ENCODE data around the gene MAN1C1. TPM values are rescaled to one million over a fixed set of nuclear protein-coding genes. Genes with fewer than 3 reads are reported as not detected.

The MAN1C1 gene
- total and polyA plus RNA-seq, 2 donors (not counting 1 experiment from before 2014, with no cell fraction given): 0.31 to 0.89 TPM

GRCh38 chr1:25679171-25679570 is 62.6 kb downstream of the MAN1C1 start:
- peaks cover 0 to 5% (median 0%) of the 10 kb centered on the region in 4 experiments for H3K27me3 ChIP-seq (replicated peaks in 1 of 4; ENCODE audit: control extremely low read depth in 1 of 4, control insufficient read depth in 3 of 4, insufficient read depth in 4 of 4, low read length in 3 of 4)
- no peak overlapping the region for H3K4me3 Mint-ChIP-seq
- peaks cover 11% of the 10 kb centered on the region for H3K4me1 Mint-ChIP-seq
- H2AFZ ChIP-seq (ENCODE audit: insufficient read depth, low read depth, low read length, poor library complexity, severe bottlenecking): no peak overlapping the region
- H3K4me2 ChIP-seq (replicated peaks; ENCODE audit: low read depth, low read length, poor library complexity, severe bottlenecking): no peak overlapping the region
- no peaks in the 10 kb centered on the region for H4K20me1 ChIP-seq (ENCODE audit: control insufficient read depth, insufficient read depth, low read length, poor library complexity, severe bottlenecking)
- no peak overlapping the region for H3K27ac ChIP-seq (ENCODE audit: low read length in 2 of 2)
- H3K9me3 Mint-ChIP-seq (ENCODE audit: insufficient read depth): no peaks in the 10 kb centered on the region
- no peak overlapping the region for H3K4me3 ChIP-seq (ENCODE audit: control extremely low read depth in 1 of 5, extremely low read depth in 1 of 5, insufficient read depth in 1 of 5, low read depth in 2 of 5, low read length in 4 of 5)
- no peak for TF ChIP-seq EZH2 (IDR thresholded peaks at IDR 0.05; ENCODE audit: borderline replicate concordance, insufficient read depth, low read depth, low read length, poor library complexity, severe bottlenecking)
- no peak for TF ChIP-seq CTCF (IDR thresholded peaks at IDR 0.05)
- no peaks in the 10 kb centered on the region for H3K79me2 ChIP-seq (ENCODE audit: control insufficient read depth, insufficient read depth, low read length)
- ChIA-PET CTCF (interaction anchor here (0.9 kb wide), 1 partner anchor 13 kb away, joined by 3 read pairs; no protein-coding TSS in a partner anchor), POLR2A (no interaction called here)
- no peak overlapping the region for H3K27ac Mint-ChIP-seq
- intact Hi-C loops (cut with micrococcal nuclease): no loop called here
- peaks cover 31% of the 10 kb centered on the region for H3K27me3 Mint-ChIP-seq
- H3K4me1 ChIP-seq (ENCODE audit: control insufficient read depth in 2 of 2, insufficient read depth in 2 of 2, low read length in 2 of 2): peaks cover 8 to 13% of the 10 kb centered on the region in 2 donors
- H3K9me3 ChIP-seq (ENCODE audit: control extremely low read depth in 1 of 3, control insufficient read depth in 2 of 3, insufficient read depth in 1 of 3, low read length in 2 of 3): no peaks in the 10 kb centered on the region
- no peak overlapping the region for H3K9ac ChIP-seq (ENCODE audit: low read length)
- no CpG with 5 or more reads among the region's 2 CpGs for WGBS (ENCODE audit: insufficient coverage)
- no peak for ATAC-seq (ENCODE audit: low read depth)
- no peak for DNase-seq
- no peaks in the 10 kb centered on the region for H3K36me3 ChIP-seq (replicated peaks in 1 of 2; ENCODE audit: control extremely low read depth in 1 of 2, control insufficient read depth in 1 of 2, extremely low read depth in 1 of 2, insufficient read depth in 2 of 2, low read length in 1 of 2)

- Mint-ChIP-seq H3K4me1 (peaks cover 11% of the 10 kb centered on the region), H3K4me3 (no peak overlapping the region), H3K27me3 (peaks cover 32% of the 10 kb centered on the region), H3K9me3 (ENCODE audit: insufficient read depth) (no peaks in the 10 kb centered on the region), H3K27ac (no peak overlapping the region)
- DNase-seq: no peak
- Histone ChIP-seq H3K9ac (ENCODE audit: low read length) (no peak overlapping the region), H3K27me3 (replicated peaks in 1 of 4; ENCODE audit: control extremely low read depth in 1 of 4, control insufficient read depth in 3 of 4, insufficient read depth in 4 of 4, low read length in 3 of 4) (peaks cover 0 to 5% (median 0%) of the 10 kb centered on the region in 4 experiments), H2AFZ (ENCODE audit: insufficient read depth, low read depth, low read length, poor library complexity, severe bottlenecking) (no peak overlapping the region), H4K20me1 (ENCODE audit: control insufficient read depth, insufficient read depth, low read length, poor library complexity, severe bottlenecking) (no peaks in the 10 kb centered on the region), H3K4me3 (ENCODE audit: control extremely low read depth in 1 of 5, extremely low read depth in 1 of 5, insufficient read depth in 1 of 5, low read depth in 2 of 5, low read length in 4 of 5) (no peak overlapping the region), H3K9me3 (ENCODE audit: control extremely low read depth in 1 of 3, control insufficient read depth in 2 of 3, insufficient read depth in 1 of 3, low read length in 2 of 3) (no peaks in the 10 kb centered on the region), H3K27ac (ENCODE audit: low read length in 2 of 2) (no peak overlapping the region), H3K4me2 (replicated peaks; ENCODE audit: low read depth, low read length, poor library complexity, severe bottlenecking) (no peak overlapping the region), H3K4me1 (ENCODE audit: control insufficient read depth in 2 of 2, insufficient read depth in 2 of 2, low read length in 2 of 2) (peaks cover 8 to 12% of the 10 kb centered on the region in 2 donors), H3K79me2 (ENCODE audit: control insufficient read depth, insufficient read depth, low read length) (no peaks in the 10 kb centered on the region), H3K36me3 (replicated peaks in 1 of 2; ENCODE audit: control extremely low read depth in 1 of 2, control insufficient read depth in 1 of 2, extremely low read depth in 1 of 2, insufficient read depth in 2 of 2, low read length in 1 of 2) (no peaks in the 10 kb centered on the region)
- no peak for TF ChIP-seq EZH2 (IDR thresholded peaks at IDR 0.05; ENCODE audit: borderline replicate concordance, insufficient read depth, low read depth, low read length, poor library complexity, severe bottlenecking)
- no peak for TF ChIP-seq CTCF (IDR thresholded peaks at IDR 0.05)
- intact Hi-C loops (cut with micrococcal nuclease): no loop called here
- ChIA-PET POLR2A (no interaction called here), CTCF (no interaction called here)
- WGBS (ENCODE audit: insufficient coverage): 97% methylated on average over 4 of the region's 4 CpGs
- no peak for ATAC-seq (ENCODE audit: low read depth)
Observed at GRCh38 chr1:25680701-25681100, 64.1 kb downstream of the MAN1C1 start.
